ENCODE data around the gene IGFBPL1. TPM values are rescaled to one million over a fixed set of nuclear protein-coding genes. Genes with fewer than 3 reads are reported as not detected.

IGFBPL1 gene
- polyA plus RNA-seq, 3 donors: not detected

DNA sequence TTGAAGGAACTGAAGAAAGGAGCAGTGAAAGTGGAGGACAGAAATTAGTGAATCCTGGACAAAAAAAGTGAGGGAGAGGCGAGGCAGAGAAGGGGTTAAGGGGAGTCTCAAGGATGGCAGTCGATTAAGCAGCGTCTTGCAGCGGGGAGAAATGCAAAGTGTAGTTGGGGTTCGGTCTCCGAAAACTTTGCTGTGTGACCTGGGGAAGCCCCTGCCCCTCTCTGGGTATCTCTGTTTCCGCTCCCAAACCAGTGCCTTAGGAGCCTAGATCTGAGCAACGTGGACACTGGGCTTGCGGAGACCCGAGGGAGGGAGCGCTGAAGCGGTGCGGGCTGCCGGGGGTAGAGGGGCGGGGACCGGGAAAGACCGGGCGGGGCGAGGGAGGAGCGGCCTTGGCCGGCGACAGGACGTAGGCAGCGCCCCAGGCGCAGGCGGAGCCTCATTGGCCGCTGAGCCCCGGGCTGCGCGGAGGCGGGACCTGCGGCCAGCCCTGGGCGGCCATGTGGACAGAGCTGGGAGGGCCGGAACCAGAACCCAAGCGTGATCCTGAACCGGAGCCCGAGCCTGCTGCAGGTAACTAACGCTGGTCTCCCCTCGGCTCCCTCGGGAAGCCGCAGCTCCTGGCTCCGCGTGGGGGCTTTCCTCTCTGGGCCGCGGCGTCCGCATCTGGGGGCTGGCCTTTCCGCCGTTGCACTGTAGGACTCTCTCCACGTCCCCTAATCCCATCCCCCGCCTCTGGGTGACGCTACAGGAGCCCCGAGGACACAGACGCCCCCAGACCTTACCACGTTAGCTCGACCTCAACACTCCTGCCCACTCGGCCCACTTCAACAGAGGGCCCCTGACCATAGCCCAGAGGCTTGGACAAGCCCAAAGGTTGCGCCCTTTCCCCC, 31.8 kb downstream of the IGFBPL1 start, which contains the start of gene ALDH1B1:
TSS of gene ALDH1B1 (plus strand) at position 468 of the 893 bp plus-strand sequence. CDS start 3,047 bp downstream, outside the sequence.
- TF ChIP-seq, protein P1, sequence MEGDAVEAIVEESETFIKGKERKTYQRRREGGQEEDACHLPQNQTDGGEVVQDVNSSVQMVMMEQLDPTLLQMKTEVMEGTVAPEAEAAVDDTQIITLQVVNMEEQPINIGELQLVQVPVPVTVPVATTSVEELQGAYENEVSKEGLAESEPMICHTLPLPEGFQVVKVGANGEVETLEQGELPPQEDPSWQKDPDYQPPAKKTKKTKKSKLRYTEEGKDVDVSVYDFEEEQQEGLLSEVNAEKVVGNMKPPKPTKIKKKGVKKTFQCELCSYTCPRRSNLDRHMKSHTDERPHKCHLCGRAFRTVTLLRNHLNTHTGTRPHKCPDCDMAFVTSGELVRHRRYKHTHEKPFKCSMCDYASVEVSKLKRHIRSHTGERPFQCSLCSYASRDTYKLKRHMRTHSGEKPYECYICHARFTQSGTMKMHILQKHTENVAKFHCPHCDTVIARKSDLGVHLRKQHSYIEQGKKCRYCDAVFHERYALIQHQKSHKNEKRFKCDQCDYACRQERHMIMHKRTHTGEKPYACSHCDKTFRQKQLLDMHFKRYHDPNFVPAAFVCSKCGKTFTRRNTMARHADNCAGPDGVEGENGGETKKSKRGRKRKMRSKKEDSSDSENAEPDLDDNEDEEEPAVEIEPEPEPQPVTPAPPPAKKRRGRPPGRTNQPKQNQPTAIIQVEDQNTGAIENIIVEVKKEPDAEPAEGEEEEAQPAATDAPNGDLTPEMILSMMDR (IDR thresholded peaks at IDR 0.05): no peak
- H3K4me1 ChIP-seq (ENCODE audit: control insufficient read depth in 1 of 2, insufficient read depth in 2 of 2, low read length in 2 of 2): peaks cover 10 to 15% of the 10 kb centered on the region in 2 donors
- peak within 1 kb of the TSS; percentile 96 for H2AFZ ChIP-seq (ENCODE audit: insufficient read depth, low read depth, low read length, poor library complexity, severe bottlenecking)
- no peaks in the 10 kb centered on the region for H4K20me1 ChIP-seq (ENCODE audit: insufficient read depth, low read length)
- H3K27ac ChIP-seq (ENCODE audit: low read depth in 1 of 2, low read length in 2 of 2): peak within 1 kb of the TSS in 1 of 2 donors; percentile 64
- peak within 1 kb of the TSS; percentile 76 to 93 (median 84) for H3K27ac Mint-ChIP-seq
- intact Hi-C loops (cut with micrococcal nuclease): loop anchor here (10.0 kb wide), 2 partner anchors 478 to 638 kb away; partner anchors contain the start of gene TRMT10B (in 1 of the 2)
- peaks cover 18% of the 10 kb centered on the region for H3K4me1 Mint-ChIP-seq
- no peaks in the 10 kb centered on the region for H3K27me3 ChIP-seq (ENCODE audit: control insufficient read depth in 2 of 2, insufficient read depth in 2 of 2, low read length in 2 of 2)
- under 1% methylated on average over 57 of the region's 58 CpGs for WGBS (ENCODE audit: insufficient coverage)
- H3K4me2 ChIP-seq (replicated peaks; ENCODE audit: extremely low read depth, low read length, poor library complexity, severe bottlenecking): peak within 1 kb of the TSS; percentile 93
- DNase-seq: peak; percentile 64 to 85 (median 73)
- peaks cover 6% of the 10 kb centered on the region for H3K79me2 ChIP-seq (ENCODE audit: insufficient read depth, low read length)
- peaks cover 15 to 17% of the 10 kb centered on the region in 2 donors for H3K36me3 Mint-ChIP-seq
- peak within 1 kb of the TSS; percentile 54 to 83 (median 63) for H3K4me3 ChIP-seq (replicated peaks in 1 of 3; ENCODE audit: low read depth in 2 of 3, low read length in 3 of 3)
- H3K27me3 Mint-ChIP-seq (ENCODE audit: low read depth in 3 of 3): peaks cover 2 to 10% (median 8%) of the 10 kb centered on the region in 3 donors
- H3K9ac ChIP-seq (ENCODE audit: insufficient read depth, low read length, poor library complexity, severe bottlenecking): peak within 1 kb of the TSS; percentile 73
- H3K4me3 Mint-ChIP-seq: peak within 1 kb of the TSS; percentile 94 to 97
- H3K9me3 ChIP-seq (replicated peaks in 1 of 2; ENCODE audit: control insufficient read depth in 1 of 2, insufficient read depth in 1 of 2, low read length in 2 of 2): no peaks in the 10 kb centered on the region
- H3K9me3 Mint-ChIP-seq: peaks cover 0 to 3% (median 0%) of the 10 kb centered on the region in 7 donors
- peaks cover 0 to 17% of the 10 kb centered on the region in 2 donors for H3K36me3 ChIP-seq (replicated peaks in 1 of 2; ENCODE audit: control insufficient read depth in 1 of 2, insufficient read depth in 2 of 2, low read length in 2 of 2)

DNA sequence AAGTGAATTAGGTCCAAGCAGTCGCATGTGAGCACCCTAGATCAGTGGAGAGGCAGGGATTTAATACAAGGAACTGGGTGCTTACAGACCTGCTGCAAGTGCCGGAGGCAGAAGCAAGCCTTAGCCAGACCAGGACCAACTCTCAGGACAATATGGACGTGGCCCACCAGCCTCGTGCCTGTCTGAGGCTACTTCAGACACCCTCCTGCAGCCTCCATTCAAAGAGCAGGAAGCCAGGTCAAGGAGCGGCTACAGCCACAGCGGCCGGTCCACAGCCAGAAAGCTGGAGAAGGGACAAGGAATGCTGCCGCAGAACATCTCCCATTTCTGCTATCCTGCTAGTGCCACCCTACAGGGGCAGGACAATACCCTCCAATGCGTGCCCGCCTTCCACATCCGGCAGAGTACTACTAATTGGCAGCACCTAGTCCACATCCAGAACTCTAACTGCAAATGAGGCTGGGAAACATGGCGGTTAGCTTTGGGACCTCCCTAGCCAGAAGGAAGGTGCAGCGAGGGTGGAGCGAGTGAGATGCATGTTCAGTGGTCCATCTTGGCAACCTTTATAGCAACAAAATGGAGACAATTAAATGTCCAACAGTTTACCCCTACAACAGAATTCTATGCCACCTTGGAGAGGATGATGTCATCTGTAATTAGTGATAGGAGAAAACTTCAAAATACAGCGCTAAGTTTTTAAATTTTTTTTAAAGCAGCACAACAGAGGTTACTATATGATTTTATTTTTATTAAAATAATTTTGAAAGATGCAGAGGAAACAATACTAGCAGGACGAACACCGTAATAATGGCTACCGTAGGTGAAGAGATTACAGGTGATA, 32.8 kb downstream of the IGFBPL1 start:
- H3K27ac ChIP-seq (ENCODE audit: low read depth in 1 of 2, low read length in 2 of 2): no peak overlapping the region
- no peaks in the 10 kb centered on the region for H3K9me3 ChIP-seq (replicated peaks in 1 of 2; ENCODE audit: control insufficient read depth in 1 of 2, insufficient read depth in 1 of 2, low read length in 2 of 2)
- no peak for DNase-seq
- H3K4me2 ChIP-seq (replicated peaks; ENCODE audit: extremely low read depth, low read length, poor library complexity, severe bottlenecking): peak overlapping the region; percentile 93
- intact Hi-C loops (cut with micrococcal nuclease): loop anchor here (10.0 kb wide), 2 partner anchors 477 to 637 kb away; partner anchors contain the start of gene TRMT10B (in 1 of the 2)
- Mint-ChIP-seq H3K36me3 (peaks cover 9 to 10% of the 10 kb centered on the region in 2 donors), H3K27ac (peak overlapping the region in 1 of 7 donors; percentile 5), H3K4me3 (peak overlapping the region; percentile 18 to 94), H3K9me3 (peaks cover 0 to 3% (median 0%) of the 10 kb centered on the region in 7 donors), H3K27me3 (ENCODE audit: low read depth in 3 of 3) (peaks cover 2 to 10% (median 8%) of the 10 kb centered on the region in 3 donors), H3K4me1 (peaks cover 18% of the 10 kb centered on the region)
- H2AFZ ChIP-seq (ENCODE audit: insufficient read depth, low read depth, low read length, poor library complexity, severe bottlenecking): peak overlapping the region; percentile 96
- 95% methylated on average over 9 of the region's 18 CpGs for WGBS (ENCODE audit: insufficient coverage)
- H3K79me2 ChIP-seq (ENCODE audit: insufficient read depth, low read length): peaks cover 6% of the 10 kb centered on the region
- no peaks in the 10 kb centered on the region for H4K20me1 ChIP-seq (ENCODE audit: insufficient read depth, low read length)
- H3K9ac ChIP-seq (ENCODE audit: insufficient read depth, low read length, poor library complexity, severe bottlenecking): no peak overlapping the region
- no peaks in the 10 kb centered on the region for H3K27me3 ChIP-seq (ENCODE audit: control insufficient read depth in 2 of 2, insufficient read depth in 2 of 2, low read length in 2 of 2)
- peaks cover 10 to 15% of the 10 kb centered on the region in 2 donors for H3K4me1 ChIP-seq (ENCODE audit: control insufficient read depth in 1 of 2, insufficient read depth in 2 of 2, low read length in 2 of 2)
- H3K4me3 ChIP-seq (replicated peaks in 1 of 3; ENCODE audit: low read depth in 2 of 3, low read length in 3 of 3): peak overlapping the region in 1 of 3 experiments; percentile 83
- TF ChIP-seq, protein P1 (IDR thresholded peaks at IDR 0.05): no peak
- peaks cover 0 to 8% of the 10 kb centered on the region in 2 donors for H3K36me3 ChIP-seq (replicated peaks in 1 of 2; ENCODE audit: control insufficient read depth in 1 of 2, insufficient read depth in 2 of 2, low read length in 2 of 2)
